ENCODE measurements around the gene SH3GL3. TPM values are rescaled to one million over a fixed set of nuclear protein-coding genes. Genes with fewer than 3 reads are reported as not detected.

Gene SH3GL3
- total RNA-seq, 2 experiments from 2014 or later, result not detected

DNA sequence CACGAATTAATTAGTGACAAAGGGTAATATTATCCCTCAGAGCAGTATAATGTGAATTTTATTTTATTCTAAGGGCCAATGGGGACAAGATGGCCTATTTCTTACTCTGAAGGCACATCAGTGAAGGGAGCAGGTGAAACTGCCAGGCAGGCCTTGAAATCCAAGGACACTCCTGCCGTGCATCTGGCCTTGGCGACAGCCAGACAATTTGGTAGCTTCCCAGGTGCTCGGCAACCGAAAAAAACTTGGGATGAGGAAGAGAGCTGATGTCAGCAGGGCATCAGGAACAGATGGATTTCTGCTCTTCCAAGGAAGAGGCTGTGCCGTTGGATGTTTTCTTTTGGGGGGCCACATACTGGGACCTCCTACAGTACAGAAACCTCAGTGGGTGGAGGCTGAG lies 123.6 kb downstream of the SH3GL3 start:
- H3K36me3 Mint-ChIP-seq (ENCODE audit: low read depth), result no peaks in the 10 kb centered on the region
- H3K4me3 Mint-ChIP-seq, result no peak overlapping the region
- H3K4me1 Mint-ChIP-seq, result no peaks in the 10 kb centered on the region
- CTCF ChIA-PET, result interaction anchor here (0.7 to 3.8 kb wide), 4 partner anchors 10 to 321 kb away, joined by 3 to 25 read pairs (median 4); no protein-coding TSS in a partner anchor
- peaks cover 3% of the 10 kb centered on the region for H3K27me3 Mint-ChIP-seq
- intact Hi-C loops (cut with DNase I, micrococcal nuclease), result loop anchor here in 1 of 2 experiments (5.0 kb wide), 1 partner anchor 558 kb away; the partner anchor contains the start of gene C15orf40
- H3K27ac Mint-ChIP-seq, result no peak overlapping the region
- DNase-seq (no peak), ATAC-seq (no peak)
- no peaks in the 10 kb centered on the region for H3K9me3 Mint-ChIP-seq (ENCODE audit: low read depth)
- POLR2A ChIA-PET, result no interaction called here

DNA sequence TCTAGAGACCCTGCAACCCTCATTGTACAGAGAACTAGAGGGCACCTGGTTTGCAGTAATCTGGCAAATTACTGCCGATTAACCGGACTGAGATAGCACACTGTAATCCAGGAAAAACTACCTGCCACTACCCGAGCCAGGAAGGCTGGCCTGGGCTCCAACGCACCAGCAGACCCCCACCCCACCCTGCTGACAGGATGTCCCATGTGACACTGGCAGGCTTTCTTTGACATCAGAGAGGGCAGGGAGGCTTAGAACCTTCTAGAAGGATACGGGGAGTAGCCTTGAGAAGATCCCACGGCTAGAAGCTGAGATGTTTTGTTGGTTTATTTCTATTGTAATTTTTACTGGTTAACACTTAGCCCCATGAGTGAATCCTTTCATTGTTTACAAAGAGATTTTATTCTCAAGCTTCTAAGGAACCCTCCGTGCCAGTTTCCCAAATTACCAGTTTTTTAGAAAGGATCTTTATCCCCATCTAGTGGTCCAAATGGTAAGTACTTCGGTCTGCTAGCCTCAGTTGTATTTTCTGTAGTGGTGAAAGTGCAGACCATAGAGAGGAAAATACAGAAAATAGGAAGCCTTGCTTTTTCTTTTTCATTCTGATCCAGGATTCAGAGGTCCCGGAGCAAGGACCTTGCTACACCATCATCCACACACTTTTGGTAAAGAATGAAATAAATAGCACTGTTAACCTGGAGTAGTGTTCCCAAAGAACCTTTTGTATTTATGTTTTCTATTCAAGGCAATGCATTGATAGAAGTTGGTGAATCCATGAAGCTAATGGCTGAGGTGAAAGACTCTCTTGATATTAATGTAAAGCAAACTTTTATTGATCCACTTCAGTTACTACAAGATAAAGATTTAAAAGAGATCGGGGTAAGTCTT lies 124.9 kb downstream of the SH3GL3 start:
- H3K27me3 Mint-ChIP-seq, result peaks cover 3% of the 10 kb centered on the region
- no peaks in the 10 kb centered on the region for H3K9me3 Mint-ChIP-seq (ENCODE audit: low read depth)
- H3K36me3 Mint-ChIP-seq (ENCODE audit: low read depth), result no peaks in the 10 kb centered on the region
- ChIA-PET POLR2A (no interaction called here), CTCF (interaction anchor here (0.7 to 3.8 kb wide), 7 partner anchors 11 to 324 kb away, joined by 3 to 25 read pairs (median 3); no protein-coding TSS in a partner anchor)
- no peaks in the 10 kb centered on the region for H3K4me1 Mint-ChIP-seq
- no peak for ATAC-seq
- H3K27ac Mint-ChIP-seq, result no peak overlapping the region
- no peak overlapping the region for H3K4me3 Mint-ChIP-seq
- intact Hi-C loops (cut with DNase I, micrococcal nuclease), result loop anchor here in 1 of 2 experiments (5.0 kb wide), 1 partner anchor 560 kb away; the partner anchor contains the start of gene C15orf40
- DNase-seq, result no peak

DNA sequence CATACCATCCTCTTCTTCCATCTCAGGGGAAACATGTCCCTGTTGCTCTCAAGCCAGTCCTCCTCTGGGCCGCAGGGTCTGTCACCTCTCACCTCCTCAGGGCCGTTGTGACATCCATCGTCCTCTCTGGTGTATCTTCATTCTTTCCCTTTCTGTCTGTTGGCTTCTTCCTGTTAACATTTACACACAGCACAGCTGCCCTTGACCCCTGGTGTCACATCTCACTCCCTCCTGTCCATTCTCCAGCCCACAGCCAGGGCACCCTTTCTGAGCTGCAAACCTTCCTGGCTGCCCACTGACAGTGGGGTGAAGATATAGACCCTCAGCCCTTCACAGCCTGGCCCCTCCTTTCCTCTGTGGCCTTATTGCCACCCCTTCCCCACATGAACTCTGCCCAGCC lies 127.2 kb downstream of the SH3GL3 start:
- DNase-seq (no peak), ATAC-seq (no peak)
- no peak overlapping the region for H3K27ac Mint-ChIP-seq
- H3K9me3 Mint-ChIP-seq (ENCODE audit: low read depth), result no peaks in the 10 kb centered on the region
- POLR2A ChIA-PET, result no interaction called here
- CTCF ChIA-PET, result interaction anchor here (0.6 to 1.9 kb wide), 4 partner anchors 9 to 24 kb away, joined by 3 to 5 read pairs (median 4); no protein-coding TSS in a partner anchor
- H3K36me3 Mint-ChIP-seq (ENCODE audit: low read depth), result no peaks in the 10 kb centered on the region
- no peak overlapping the region for H3K4me3 Mint-ChIP-seq
- H3K4me1 Mint-ChIP-seq, result no peaks in the 10 kb centered on the region
- H3K27me3 Mint-ChIP-seq, result peaks cover 3% of the 10 kb centered on the region
- intact Hi-C loops (cut with DNase I, micrococcal nuclease), result loop anchor here in 1 of 2 experiments (5.0 kb wide), 1 partner anchor 562 kb away; the partner anchor contains the start of gene C15orf40

DNA sequence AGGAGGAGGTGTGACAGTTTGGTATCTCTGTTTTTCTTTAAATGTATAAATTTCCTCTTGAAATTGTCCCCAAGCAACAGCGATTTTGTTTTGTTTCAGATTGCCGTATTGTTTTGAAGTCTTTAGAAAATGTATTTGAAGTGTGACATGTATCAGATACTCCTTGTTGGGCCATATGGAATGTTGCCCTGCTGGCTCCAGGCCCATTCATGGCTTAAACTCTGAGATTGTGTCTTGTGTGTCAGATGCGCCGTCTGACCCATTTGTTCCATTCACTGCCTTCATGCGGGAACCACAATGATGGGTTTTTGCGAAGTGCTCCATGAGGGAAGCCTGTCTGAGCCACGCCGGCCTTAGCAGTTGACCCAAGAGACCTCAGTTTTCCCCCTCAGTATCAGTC lies 131.6 kb downstream of the SH3GL3 start:
- H3K4me1 Mint-ChIP-seq, result no peaks in the 10 kb centered on the region
- CTCF ChIA-PET, result no interaction called here
- H3K27ac Mint-ChIP-seq, result no peak overlapping the region
- H3K36me3 Mint-ChIP-seq (ENCODE audit: low read depth), result no peaks in the 10 kb centered on the region
- intact Hi-C loops (cut with DNase I, micrococcal nuclease), result no loop called here
- H3K9me3 Mint-ChIP-seq (ENCODE audit: low read depth), result no peaks in the 10 kb centered on the region
- H3K27me3 Mint-ChIP-seq, result peaks cover 3% of the 10 kb centered on the region
- no peak for DNase-seq
- POLR2A ChIA-PET, result no interaction called here
- no peak overlapping the region for H3K4me3 Mint-ChIP-seq
- ATAC-seq, result no peak

DNA sequence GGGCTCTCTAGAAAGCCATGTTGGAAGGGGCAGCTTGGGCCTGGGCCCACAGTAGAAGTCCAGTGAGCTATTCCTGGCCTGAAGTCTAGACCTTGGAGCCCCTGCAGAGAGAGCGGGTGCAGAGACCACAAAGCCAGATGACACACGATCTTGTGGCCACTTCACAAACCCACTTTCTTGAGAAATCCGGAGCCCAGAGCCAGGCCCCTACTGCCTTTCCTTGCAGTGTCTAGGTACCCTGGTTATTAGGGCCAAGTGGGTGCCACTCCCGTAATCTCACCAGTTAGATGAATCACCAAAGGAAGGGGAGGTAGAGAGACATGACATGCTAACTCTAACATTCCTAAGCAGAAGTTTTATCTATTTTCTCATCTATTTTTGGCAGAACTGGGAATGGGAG lies 134.2 kb downstream of the SH3GL3 start:
- H3K4me1 Mint-ChIP-seq, result no peaks in the 10 kb centered on the region
- H3K27ac Mint-ChIP-seq, result no peak overlapping the region
- no peaks in the 10 kb centered on the region for H3K27me3 Mint-ChIP-seq
- no peaks in the 10 kb centered on the region for H3K36me3 Mint-ChIP-seq (ENCODE audit: low read depth)
- H3K4me3 Mint-ChIP-seq, result no peak overlapping the region
- no peaks in the 10 kb centered on the region for H3K9me3 Mint-ChIP-seq (ENCODE audit: low read depth)
- CTCF ChIA-PET, result no interaction called here
- intact Hi-C loops (cut with DNase I, micrococcal nuclease), result no loop called here
- POLR2A ChIA-PET, result no interaction called here
- DNase-seq (no peak), ATAC-seq (no peak)

DNA sequence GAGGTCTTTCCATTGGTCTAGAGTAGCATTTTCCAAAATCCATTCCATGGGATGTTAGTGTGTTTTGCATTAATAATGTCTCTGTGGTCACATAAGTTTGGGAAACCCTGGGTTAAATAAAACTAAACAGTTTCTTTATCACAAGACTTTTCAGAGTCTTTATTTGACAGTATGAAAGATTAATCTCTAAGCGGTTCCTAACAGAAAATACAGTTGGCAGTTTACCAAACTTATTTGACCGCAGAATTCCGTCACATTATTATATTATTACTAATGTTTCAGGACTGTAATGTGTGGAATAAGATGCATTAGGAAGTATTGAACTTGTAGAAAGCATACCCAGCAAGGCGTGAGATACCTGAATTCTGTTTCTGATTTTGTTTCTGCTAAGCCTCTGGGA lies 135.2 kb downstream of the SH3GL3 start:
- intact Hi-C loops (cut with DNase I, micrococcal nuclease), result no loop called here
- no peak for ATAC-seq
- ChIA-PET POLR2A (no interaction called here), CTCF (no interaction called here)
- no peaks in the 10 kb centered on the region for H3K9me3 Mint-ChIP-seq (ENCODE audit: low read depth)
- no peak overlapping the region for H3K27ac Mint-ChIP-seq
- H3K4me3 Mint-ChIP-seq, result no peak overlapping the region
- no peaks in the 10 kb centered on the region for H3K27me3 Mint-ChIP-seq
- no peaks in the 10 kb centered on the region for H3K36me3 Mint-ChIP-seq (ENCODE audit: low read depth)
- DNase-seq, result no peak
- H3K4me1 Mint-ChIP-seq, result no peaks in the 10 kb centered on the region

DNA sequence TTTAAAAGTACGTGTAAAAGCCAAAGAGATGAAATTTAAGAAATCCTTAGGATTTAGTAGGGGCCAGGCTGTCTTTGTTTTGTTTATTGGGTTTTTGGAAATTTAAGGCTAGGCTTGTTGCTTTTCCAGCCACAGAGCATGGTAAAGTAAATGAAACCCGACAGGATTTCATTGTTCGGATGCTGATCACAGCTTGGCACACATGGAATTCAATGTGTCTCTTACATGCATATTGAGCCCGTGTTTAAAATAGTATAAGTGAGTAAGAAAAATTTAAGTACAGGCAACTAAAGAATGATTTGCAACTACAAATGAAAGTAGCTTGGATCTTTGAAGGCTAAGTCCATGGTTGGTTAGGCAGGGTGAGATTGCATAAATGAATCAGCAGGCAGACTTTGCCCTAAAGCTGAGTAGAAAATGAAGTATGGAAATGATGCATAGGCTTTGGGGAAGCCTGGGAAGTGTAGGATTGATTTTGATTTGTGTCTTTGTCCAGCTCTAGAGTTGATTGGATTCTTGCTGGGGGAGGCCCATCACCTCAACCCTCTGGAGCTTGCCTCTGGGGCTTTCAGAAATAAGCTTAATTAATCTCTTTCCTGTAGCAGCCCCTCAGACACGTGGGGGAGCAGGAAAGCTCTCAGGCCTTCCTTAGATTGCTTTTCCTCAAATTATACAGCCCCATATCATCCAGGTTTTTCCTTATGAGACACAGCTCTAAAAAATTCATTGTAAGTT lies 138.6 kb downstream of the SH3GL3 start:
- ATAC-seq, result no peak

DNA sequence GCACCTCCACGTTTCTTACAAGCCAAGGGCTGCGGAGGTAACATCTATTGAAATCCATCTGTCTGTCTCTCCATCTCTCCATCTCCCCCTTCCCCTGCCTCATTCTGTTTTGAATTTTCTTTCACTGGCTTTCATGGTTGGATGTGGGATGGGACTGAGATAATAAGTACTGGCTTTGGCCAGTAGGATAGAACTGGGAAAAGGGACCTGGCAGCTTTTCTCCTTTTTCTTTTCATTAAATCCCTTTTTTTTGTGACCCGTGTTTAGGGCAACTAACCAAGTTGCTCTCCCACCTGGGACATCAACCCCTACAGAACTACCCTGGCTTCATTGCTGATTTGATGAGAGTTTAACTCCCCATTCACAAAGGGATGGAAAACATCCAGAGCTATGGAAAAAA lies 139.9 kb downstream of the SH3GL3 start:
- POLR2A ChIA-PET, result no interaction called here
- no peaks in the 10 kb centered on the region for H3K36me3 Mint-ChIP-seq (ENCODE audit: low read depth)

More for the DNA sequence above, 138.6 kb downstream of the SH3GL3 start:
- H3K4me1 Mint-ChIP-seq, result no peaks in the 10 kb centered on the region
- no peak overlapping the region for H3K4me3 Mint-ChIP-seq
- no peaks in the 10 kb centered on the region for H3K36me3 Mint-ChIP-seq (ENCODE audit: low read depth)
- ChIA-PET POLR2A (no interaction called here), CTCF (interaction anchor here (0.6 to 1.9 kb wide), 3 partner anchors 11 to 23 kb away, joined by 3 to 5 read pairs (median 4); no protein-coding TSS in a partner anchor)
- no peaks in the 10 kb centered on the region for H3K27me3 Mint-ChIP-seq
- no peak overlapping the region for H3K27ac Mint-ChIP-seq
- intact Hi-C loops (cut with DNase I, micrococcal nuclease), result no loop called here
- no peak for DNase-seq
- H3K9me3 Mint-ChIP-seq (ENCODE audit: low read depth), result no peaks in the 10 kb centered on the region

DNA sequence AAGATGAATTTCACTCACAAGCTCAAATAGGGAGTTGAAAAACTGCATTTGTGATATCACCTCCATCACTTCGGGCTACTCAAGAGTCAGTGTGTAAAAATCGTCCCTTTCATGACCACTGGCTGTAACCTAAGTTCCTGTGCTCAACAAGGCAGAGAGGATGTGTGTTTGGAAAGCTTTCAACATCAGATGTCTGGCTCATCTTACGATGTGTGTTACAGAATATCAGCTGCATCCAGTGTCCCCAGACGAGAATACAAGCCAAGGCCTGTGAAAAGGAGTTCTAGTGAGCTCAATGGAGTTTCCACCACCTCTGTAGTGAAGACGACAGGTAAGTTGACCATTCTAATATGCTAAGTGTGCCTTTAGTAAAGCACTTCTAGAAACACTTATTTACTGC lies 141.3 kb downstream of the SH3GL3 start:
- H3K4me1 Mint-ChIP-seq, result no peaks in the 10 kb centered on the region
- ChIA-PET POLR2A (no interaction called here), CTCF (interaction anchor here (0.8 kb wide), 1 partner anchor 23 kb away, joined by 3 read pairs; no protein-coding TSS in a partner anchor)
- no peak overlapping the region for H3K4me3 Mint-ChIP-seq
- intact Hi-C loops (cut with DNase I, micrococcal nuclease), result no loop called here
- H3K9me3 Mint-ChIP-seq (ENCODE audit: low read depth), result no peaks in the 10 kb centered on the region
- H3K27ac Mint-ChIP-seq, result no peak overlapping the region
- DNase-seq (no peak), ATAC-seq (no peak)
- H3K27me3 Mint-ChIP-seq, result no peaks in the 10 kb centered on the region
- H3K36me3 Mint-ChIP-seq (ENCODE audit: low read depth), result no peaks in the 10 kb centered on the region

More for the DNA sequence above, 139.9 kb downstream of the SH3GL3 start:
- intact Hi-C loops (cut with DNase I, micrococcal nuclease), result no loop called here
- Mint-ChIP-seq H3K9me3 (ENCODE audit: low read depth) (no peaks in the 10 kb centered on the region), H3K27me3 (no peaks in the 10 kb centered on the region), H3K27ac (no peak overlapping the region), H3K4me3 (no peak overlapping the region), H3K4me1 (no peaks in the 10 kb centered on the region)
- DNase-seq, result no peak
- CTCF ChIA-PET, result interaction anchor here (0.7 to 1.9 kb wide), 3 partner anchors 12 to 22 kb away, joined by 3 to 5 read pairs (median 4); no protein-coding TSS in a partner anchor
- ATAC-seq, result no peak

DNA sequence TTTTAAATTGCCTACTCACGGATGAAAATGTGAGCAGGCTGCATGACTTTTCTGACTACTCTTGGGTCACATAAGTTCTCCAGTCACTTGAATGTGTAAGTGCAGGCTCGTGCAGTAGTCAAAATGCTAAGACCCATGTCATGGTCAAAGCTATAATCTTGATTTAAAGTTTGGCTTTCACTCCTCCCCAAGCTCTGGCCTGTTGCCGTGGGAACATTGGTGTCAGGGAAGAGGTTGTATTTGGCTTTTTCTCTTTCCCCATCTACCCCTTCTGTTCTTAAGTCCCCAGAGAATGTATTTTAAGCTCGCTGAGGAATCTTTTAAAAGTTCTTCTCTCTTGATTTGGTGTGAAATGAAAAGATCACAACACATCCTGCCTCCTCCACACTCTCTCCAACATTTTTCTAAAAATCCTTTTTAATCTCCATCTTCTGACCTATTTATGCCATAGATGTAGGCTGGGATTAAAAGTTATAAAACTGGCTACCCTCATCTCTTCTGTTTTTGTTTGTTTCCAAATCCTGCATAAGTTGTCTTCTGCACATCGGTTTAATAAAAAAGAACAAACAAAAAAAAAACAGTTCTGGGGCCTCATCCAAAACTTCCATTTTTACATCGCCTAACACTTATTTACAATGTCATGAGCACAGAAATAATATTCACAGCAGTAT lies 145.4 kb downstream of the SH3GL3 start:
- Mint-ChIP-seq H3K27ac (no peak overlapping the region), H3K9me3 (ENCODE audit: low read depth) (no peaks in the 10 kb centered on the region), H3K36me3 (ENCODE audit: low read depth) (no peaks in the 10 kb centered on the region), H3K4me1 (no peaks in the 10 kb centered on the region), H3K4me3 (no peak overlapping the region), H3K27me3 (peaks cover 2% of the 10 kb centered on the region)
- POLR2A ChIA-PET, result no interaction called here
- intact Hi-C loops (cut with DNase I, micrococcal nuclease), result no loop called here
- CTCF ChIA-PET, result interaction anchor here (0.6 to 0.7 kb wide), 2 partner anchors 105 to 161 kb away, joined by 3 read pairs; no protein-coding TSS in a partner anchor
- ATAC-seq, result no peak
- DNase-seq, result no peak

DNA sequence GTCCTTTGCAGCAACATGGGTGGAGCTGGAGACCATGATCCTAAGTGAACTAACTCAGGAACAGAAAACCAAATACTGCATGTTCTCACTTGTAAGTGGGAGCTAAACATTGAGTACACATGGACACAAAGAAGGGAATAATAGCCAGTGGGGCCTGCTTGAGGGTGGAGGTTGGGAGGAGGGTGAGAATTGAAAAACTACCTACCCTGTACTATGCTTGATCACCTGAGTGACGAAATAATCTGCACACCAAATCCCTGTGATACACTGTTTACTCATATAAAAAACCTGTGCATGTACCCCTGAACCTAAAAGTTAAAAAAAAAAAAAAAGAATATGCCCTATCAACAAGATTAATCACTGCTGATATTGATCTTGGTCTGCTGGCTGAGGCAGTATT lies 148.1 kb downstream of the SH3GL3 start:
- ATAC-seq (no peak), DNase-seq (no peak)
- CTCF ChIA-PET, result no interaction called here
- Mint-ChIP-seq H3K27me3 (peaks cover 4% of the 10 kb centered on the region), H3K36me3 (ENCODE audit: low read depth) (no peaks in the 10 kb centered on the region), H3K4me3 (no peak overlapping the region), H3K4me1 (no peaks in the 10 kb centered on the region), H3K27ac (no peak overlapping the region), H3K9me3 (ENCODE audit: low read depth) (peaks cover 7% of the 10 kb centered on the region)
- POLR2A ChIA-PET, result no interaction called here
- intact Hi-C loops (cut with DNase I, micrococcal nuclease), result no loop called here

Data from activated CD4-positive, alpha-beta T cell treated with anti-CD3 and anti-CD28 coated beads for 36 hours (primary cell).